ENCODE measurements around the gene EFCAB6.

GRCh38 chr22:43711681-43712080 lies 100.4 kb downstream of the EFCAB6 start:
- TF ChIP-seq RFX5 (IDR thresholded peaks at IDR 0.05; ENCODE audit: low read depth, low read length): no peak
- no peak for TF ChIP-seq RBBP5 (conservative IDR thresholded peaks at IDR 0.05)
- no peak for TF ChIP-seq CTCF (IDR thresholded peaks at IDR 0.05 in 2 of 3, conservative IDR thresholded peaks at IDR 0.05 in 1 of 3; ENCODE audit: control insufficient read depth in 2 of 3, extremely low read depth in 1 of 3, insufficient read depth in 1 of 3, low read depth in 3 of 3, low read length in 3 of 3)
- no peak for TF ChIP-seq KAT2A (conservative IDR thresholded peaks at IDR 0.05; ENCODE audit: control insufficient read depth, low read depth, low read length)
- no peak for TF ChIP-seq RAD21 (IDR thresholded peaks at IDR 0.05; ENCODE audit: insufficient read depth, low read depth, low read length)
- no peak for TF ChIP-seq MYB (IDR thresholded peaks at IDR 0.05; ENCODE audit: borderline replicate concordance, low read depth, low read length)

Measured in GM12878 (cell line).